Stimulated activated naive CD8-positive, alpha-beta T cell treated with anti-CD3 and anti-CD28 coated beads, Interleukin-15, amount 100 ng/mL, for 72 hours (primary cell): ENCODE data around the gene MARCOL.

Experiments
- ATAC-seq: fragments of 150-1000 bp; cut with Tn5 transposase; 2 replicates; pipeline ENCODE4 v1.10.0; 2021; ENCODE audit warnings: mild to moderate bottlenecking, moderate library complexity
- DNase-seq, 2 donors: peaks; one replicate each; pipeline ENCODE4 v3.0.0; 2021 to 2022
- H3K27ac Mint-ChIP-seq, 2 donors: one replicate each; pipeline ENCODE4 v1.8.0; 2022; ENCODE audit warnings: mild to moderate bottlenecking in 2 of 2, mixed read lengths in 2 of 2, moderate library complexity in 2 of 2
- H3K27me3 Mint-ChIP-seq: one replicate; pipeline ENCODE4 v1.8.0; 2022; ENCODE audit warnings: mixed read lengths
- H3K4me1 Mint-ChIP-seq: one replicate; pipeline ENCODE4 v1.8.0; 2022; ENCODE audit warnings: mild to moderate bottlenecking, mixed read lengths
- H3K4me3 Mint-ChIP-seq, 2 donors: one replicate each; pipeline ENCODE4 v1.8.0; 2022; ENCODE audit warnings: mild to moderate bottlenecking in 2 of 2, mixed read lengths in 2 of 2, moderate library complexity in 1 of 2
- H3K9me3 Mint-ChIP-seq, 2 donors: one replicate each; pipeline ENCODE4 v1.8.0; 2022; ENCODE audit warnings: mixed read lengths in 2 of 2

Gene MARCOL, protein sequence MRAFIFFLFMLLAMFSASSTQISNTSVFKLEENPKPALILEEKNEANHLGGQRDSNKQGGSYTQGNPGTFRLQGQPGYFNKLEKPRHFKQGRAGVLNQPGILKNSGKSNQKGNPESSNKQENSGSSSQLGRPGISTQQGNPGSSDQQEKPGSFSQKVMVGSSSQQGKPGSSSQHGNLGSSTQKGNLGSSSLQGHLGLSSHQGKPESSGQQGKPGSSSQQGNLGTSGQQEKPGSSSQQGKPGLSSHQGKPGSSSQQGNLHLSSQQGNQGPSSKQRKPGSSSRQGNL

DNA sequence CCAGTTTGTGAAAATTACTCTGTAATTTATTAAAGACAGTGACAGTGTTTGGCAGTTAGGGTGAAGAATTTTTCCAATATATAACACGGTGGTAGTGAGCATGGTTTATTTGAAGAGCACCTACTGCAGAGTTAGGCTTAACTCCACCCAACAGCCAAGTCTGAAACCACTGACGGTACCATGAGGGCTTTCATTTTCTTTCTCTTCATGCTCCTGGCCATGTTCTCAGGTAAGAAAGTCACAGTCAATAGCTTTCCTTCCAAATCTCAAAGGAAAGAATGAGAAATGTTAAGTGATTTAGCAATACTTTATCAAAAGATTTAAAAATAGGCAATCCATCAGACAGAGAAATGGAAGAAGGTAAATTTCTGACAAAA, at the start of gene MARCOL:
MARCOL (plus strand) TSS at position 108 of the 377 bp plus-strand sequence; CDS start at position 181, 73 bp downstream.
- Mint-ChIP-seq H3K9me3 (no peaks in the 10 kb centered on the region), H3K4me3 (no peak within 1 kb of the TSS), H3K27ac (no peak within 1 kb of the TSS), H3K27me3 (peaks cover 14% of the 10 kb centered on the region), H3K4me1 (no peaks in the 10 kb centered on the region)
- no peak for ATAC-seq
- no peak for DNase-seq

DNA sequence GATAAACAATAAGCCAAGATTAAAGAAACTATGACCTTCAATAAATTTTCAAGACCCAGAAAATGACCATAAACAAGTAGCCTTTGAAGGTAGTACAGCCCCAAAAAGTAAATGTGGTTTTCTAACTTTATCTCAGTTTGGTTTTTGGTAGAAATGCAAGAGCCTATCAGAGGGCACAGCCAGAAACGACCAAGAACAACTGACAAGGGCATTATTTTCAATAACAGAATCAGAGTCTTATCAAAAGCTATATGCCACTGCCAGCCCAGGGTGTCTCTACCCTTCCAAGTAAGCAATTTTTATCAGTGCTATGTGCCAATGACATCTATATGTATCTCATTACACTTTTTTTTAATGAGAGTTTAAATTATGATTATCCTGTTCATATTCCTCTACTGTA, 47.3 kb upstream of the MARCOL start:
- H3K4me3 Mint-ChIP-seq = no peak overlapping the region
- no peak for ATAC-seq
- peaks cover 5% of the 10 kb centered on the region for H3K4me1 Mint-ChIP-seq
- no peak for DNase-seq
- H3K27ac Mint-ChIP-seq = no peak overlapping the region
- peaks cover 24% of the 10 kb centered on the region for H3K27me3 Mint-ChIP-seq
- H3K9me3 Mint-ChIP-seq = no peaks in the 10 kb centered on the region

DNA sequence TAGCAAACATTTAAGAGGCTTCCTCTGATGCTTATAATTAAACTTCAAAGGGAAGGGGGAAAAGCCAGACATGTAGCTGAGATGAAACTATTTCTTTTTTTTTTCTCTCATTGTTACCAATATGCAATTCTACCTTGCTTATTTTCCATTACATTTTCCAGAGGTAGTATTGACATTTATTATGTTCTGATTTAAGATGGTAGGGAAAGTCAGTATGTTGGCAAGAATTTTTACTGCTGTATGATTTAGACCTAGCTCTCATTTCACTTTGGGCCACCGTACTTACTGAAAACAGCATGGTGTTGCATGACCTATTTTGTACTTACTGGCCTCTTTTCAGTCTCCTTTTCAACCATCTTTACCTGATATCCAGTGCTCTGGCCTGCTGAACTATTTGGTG, 45.1 kb upstream of the MARCOL start:
- Mint-ChIP-seq H3K9me3 (no peaks in the 10 kb centered on the region), H3K4me3 (no peak overlapping the region), H3K27me3 (peaks cover 15% of the 10 kb centered on the region), H3K4me1 (no peaks in the 10 kb centered on the region), H3K27ac (no peak overlapping the region)
- ATAC-seq = no peak
- DNase-seq = no peak

DNA sequence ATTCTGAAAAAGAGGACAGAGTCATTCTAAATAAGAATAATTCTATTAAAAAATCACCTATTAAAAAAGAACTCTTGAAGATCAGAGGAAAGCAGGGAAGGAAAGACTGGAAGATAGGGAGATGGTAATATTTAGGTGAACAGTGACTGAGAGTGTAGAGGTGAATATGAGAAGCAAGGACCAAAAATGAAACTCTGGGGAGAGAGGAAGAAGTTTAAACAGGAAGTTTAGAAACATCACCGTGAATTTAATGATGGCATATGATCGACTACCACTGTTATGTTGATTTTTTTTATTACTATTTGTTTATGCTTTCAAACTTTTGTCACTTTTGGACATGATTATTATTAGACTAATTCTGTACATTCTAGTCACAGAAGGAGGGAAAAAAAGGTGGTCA, 37.2 kb upstream of the MARCOL start:
- Mint-ChIP-seq H3K27me3 (peaks cover 19% of the 10 kb centered on the region), H3K27ac (no peak overlapping the region), H3K4me1 (no peaks in the 10 kb centered on the region), H3K4me3 (no peak overlapping the region), H3K9me3 (no peaks in the 10 kb centered on the region)
- ATAC-seq (no peak), DNase-seq (no peak)

DNA sequence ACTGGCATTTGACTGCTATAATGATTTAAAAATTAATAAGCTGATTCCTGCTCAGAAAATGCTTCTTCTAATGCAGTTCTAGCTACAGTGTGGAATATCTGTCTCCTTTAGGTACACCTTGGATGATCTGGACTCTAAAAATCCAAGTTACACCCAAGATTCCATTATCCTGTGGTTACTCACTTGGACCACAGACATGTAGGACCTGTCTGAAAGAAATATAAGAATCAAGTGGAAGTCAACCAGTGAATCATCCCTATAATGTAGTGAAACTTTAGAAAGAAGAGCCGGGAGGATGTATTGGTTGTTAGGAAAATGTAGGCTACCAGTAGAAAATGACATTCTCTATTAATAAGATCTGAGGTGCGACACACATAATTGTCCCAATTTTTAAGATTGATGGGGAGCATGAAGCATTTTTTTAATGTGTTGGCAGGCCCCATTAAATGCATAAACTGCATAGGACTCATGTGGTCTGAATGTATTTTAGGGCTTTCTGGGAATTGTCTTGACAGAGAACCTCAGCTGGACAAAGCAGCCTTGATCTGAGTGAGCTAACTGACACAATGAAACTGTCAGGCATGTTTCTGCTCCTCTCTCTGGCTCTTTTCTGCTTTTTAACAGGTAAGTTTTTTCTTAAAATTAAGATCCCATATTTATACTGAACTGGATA, 35.7 kb upstream of the MARCOL start, which contains the start of gene SPINK6:
SPINK6 (plus strand) TSS at position 512 of the 673 bp plus-strand sequence; CDS start at position 567, 55 bp downstream.
- ATAC-seq (no peak), DNase-seq (no peak)
- Mint-ChIP-seq H3K4me3 (no peak within 1 kb of the TSS), H3K4me1 (no peaks in the 10 kb centered on the region), H3K27me3 (peaks cover 26% of the 10 kb centered on the region), H3K9me3 (no peaks in the 10 kb centered on the region), H3K27ac (no peak within 1 kb of the TSS)

DNA sequence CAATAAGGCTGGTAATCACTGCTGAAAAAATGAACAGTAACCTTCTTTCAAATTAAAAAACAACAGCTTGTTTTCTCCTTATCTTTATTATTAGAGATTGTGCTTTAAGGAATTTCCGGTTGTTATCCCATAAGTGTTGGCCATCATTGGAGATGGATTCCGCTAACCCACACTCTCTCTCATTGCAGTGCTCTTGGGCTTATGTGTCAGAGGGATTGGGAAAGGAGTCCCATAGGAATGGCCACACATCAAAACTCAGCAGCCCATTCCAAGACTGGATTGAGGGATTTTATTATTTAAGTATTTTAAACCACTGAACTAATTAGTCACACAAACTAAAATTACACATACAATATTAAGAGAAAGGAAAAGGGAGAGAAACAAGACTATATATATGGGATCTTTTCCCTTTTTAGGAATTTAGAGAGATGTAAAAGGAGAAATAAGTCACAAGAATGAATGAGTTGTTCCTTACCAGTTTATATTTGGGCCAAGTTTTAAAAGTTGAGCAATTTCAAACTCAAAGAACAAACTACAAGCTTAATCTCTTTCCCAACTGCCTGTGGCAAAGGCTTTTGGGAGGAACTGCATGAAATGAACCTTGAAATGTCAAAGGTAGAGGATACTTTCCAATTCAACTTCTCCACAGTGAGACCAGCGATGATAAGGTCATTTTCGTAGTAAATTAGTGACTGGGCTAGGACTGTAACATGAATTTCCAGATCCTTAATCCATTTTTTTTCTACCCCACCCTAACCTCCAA, 33.1 kb upstream of the MARCOL start:
- ATAC-seq (no peak), DNase-seq (no peak)
- H3K9me3 Mint-ChIP-seq = no peaks in the 10 kb centered on the region
- no peak overlapping the region for H3K27ac Mint-ChIP-seq
- peaks cover 12% of the 10 kb centered on the region for H3K27me3 Mint-ChIP-seq
- H3K4me3 Mint-ChIP-seq = no peak overlapping the region
- H3K4me1 Mint-ChIP-seq = no peaks in the 10 kb centered on the region

DNA sequence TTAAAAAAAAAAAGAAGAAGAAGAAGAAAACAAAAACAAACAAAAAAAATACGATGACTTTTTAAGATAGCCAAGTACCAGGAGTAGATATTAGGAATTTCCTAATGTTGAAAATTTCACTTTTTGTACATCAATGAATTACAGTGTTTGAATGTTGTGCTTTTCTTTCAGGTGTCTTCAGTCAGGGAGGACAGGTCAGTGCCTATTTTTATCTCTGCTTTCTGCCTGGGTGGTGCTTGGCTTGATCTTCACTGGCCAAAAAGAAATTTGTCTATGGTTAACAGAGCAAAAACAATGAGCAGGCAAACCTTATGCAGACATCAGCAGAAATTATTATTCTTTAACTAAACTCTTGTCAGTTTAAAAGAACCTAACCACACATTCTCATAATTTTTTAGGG, 32.5 kb upstream of the MARCOL start:
- Mint-ChIP-seq H3K9me3 (no peaks in the 10 kb centered on the region), H3K27me3 (peaks cover 12% of the 10 kb centered on the region), H3K27ac (no peak overlapping the region), H3K4me1 (no peaks in the 10 kb centered on the region), H3K4me3 (no peak overlapping the region)
- ATAC-seq = no peak
- DNase-seq = no peak

DNA sequence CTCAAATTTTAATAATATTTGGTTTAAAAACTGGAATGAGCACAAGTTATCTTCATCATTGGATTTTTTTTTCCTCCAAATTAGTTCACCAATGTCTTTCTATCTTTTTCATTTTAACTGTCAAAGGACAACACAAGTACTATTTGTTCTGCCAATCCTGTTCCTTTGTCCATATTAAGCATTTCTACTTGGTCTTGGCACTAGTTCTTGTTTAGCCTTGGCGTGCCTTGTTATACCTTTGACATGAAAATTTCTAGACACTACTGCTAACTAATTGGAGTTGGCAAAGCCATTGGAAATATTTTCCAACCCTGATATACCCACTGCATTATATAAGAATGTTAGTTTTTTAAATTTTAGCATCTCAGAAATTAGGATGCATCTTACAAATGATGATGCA, 31.7 kb upstream of the MARCOL start:
- no peak overlapping the region for H3K4me3 Mint-ChIP-seq
- H3K27ac Mint-ChIP-seq = no peak overlapping the region
- peaks cover 12% of the 10 kb centered on the region for H3K27me3 Mint-ChIP-seq
- DNase-seq = no peak
- no peaks in the 10 kb centered on the region for H3K4me1 Mint-ChIP-seq
- no peaks in the 10 kb centered on the region for H3K9me3 Mint-ChIP-seq
- ATAC-seq = no peak

DNA sequence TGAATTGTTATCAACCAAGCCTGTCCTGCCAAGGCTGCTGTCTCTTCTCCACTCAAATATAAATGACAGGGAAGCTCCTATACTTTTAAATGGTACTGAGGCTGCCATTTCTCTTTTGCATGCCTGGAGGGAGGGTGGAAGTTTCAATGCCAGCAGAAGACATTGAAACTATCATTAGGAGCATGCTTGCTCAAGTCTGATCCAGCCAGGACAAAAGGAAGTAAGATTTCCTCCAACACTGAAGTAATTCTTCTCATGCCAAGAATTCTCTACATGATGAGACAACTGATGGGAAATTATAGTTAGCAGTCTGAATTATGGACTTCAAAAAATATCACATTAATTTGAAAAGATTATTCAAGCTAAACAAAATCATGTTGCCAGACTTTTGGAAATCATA, 30.1 kb upstream of the MARCOL start:
- H3K9me3 Mint-ChIP-seq = no peaks in the 10 kb centered on the region
- DNase-seq = no peak
- no peak overlapping the region for H3K27ac Mint-ChIP-seq
- peaks cover 12% of the 10 kb centered on the region for H3K27me3 Mint-ChIP-seq
- no peaks in the 10 kb centered on the region for H3K4me1 Mint-ChIP-seq
- ATAC-seq = no peak
- H3K4me3 Mint-ChIP-seq = no peak overlapping the region

DNA sequence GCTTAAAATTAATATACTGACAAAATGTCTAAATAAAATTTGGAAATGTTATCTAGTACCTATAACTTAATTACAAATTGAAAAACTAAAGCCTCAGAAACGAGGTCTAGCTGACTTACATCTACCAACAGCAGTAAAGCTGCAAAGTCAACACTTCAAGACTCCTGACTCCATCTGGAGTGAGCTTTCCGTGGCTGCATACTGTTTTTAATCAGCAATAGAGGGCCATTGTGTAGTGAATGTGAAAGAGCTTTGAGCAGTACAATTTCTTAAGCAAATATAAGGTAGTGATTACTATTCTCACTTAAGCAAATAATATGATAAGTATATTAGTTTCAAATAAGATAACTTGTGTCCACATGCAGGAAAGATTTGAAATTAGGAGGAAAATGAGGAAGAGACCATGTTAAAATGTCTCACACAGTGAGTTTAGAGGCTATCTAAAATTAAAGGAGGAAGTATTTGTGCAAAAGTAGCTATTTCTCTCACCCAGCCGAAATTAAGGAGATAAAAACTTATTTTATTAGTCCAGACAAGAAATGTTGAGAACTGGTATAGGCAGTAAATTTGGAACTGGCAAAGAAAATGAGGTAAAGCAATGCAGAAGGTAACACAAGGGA, 29.1 kb upstream of the MARCOL start:
- no peaks in the 10 kb centered on the region for H3K4me1 Mint-ChIP-seq
- peaks cover 12% of the 10 kb centered on the region for H3K27me3 Mint-ChIP-seq
- ATAC-seq (no peak), DNase-seq (no peak)
- H3K9me3 Mint-ChIP-seq = no peaks in the 10 kb centered on the region
- no peak overlapping the region for H3K27ac Mint-ChIP-seq
- no peak overlapping the region for H3K4me3 Mint-ChIP-seq

DNA sequence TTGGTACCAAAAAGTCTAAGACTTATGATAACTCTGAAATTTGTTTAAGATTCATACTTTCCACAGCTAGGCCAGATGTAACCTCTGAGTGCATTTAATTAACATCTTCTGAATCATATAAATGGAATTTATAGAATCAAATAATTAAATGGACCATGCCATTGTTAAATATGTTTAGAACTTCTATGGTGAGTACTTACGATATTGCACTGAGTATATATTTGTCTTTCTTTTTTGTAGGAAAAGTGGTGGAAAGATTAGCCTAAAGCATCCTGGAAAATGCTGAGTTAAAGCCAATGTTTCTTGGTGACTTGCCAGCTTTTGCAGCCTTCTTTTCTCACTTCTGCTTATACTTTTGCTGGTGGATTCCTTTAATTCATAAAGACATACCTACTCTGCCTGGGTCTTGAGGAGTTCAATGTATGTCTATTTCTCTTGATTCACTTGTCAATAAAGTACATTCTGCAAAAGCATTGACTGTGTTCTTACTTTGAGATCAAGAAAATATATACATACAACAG, 23.6 kb upstream of the MARCOL start:
- peaks cover 0 to 5% of the 10 kb centered on the region in 2 donors for H3K9me3 Mint-ChIP-seq
- H3K27ac Mint-ChIP-seq = no peak overlapping the region
- no peak for ATAC-seq
- no peak overlapping the region for H3K4me3 Mint-ChIP-seq
- H3K4me1 Mint-ChIP-seq = no peaks in the 10 kb centered on the region
- DNase-seq = no peak
- peaks cover 9% of the 10 kb centered on the region for H3K27me3 Mint-ChIP-seq

DNA sequence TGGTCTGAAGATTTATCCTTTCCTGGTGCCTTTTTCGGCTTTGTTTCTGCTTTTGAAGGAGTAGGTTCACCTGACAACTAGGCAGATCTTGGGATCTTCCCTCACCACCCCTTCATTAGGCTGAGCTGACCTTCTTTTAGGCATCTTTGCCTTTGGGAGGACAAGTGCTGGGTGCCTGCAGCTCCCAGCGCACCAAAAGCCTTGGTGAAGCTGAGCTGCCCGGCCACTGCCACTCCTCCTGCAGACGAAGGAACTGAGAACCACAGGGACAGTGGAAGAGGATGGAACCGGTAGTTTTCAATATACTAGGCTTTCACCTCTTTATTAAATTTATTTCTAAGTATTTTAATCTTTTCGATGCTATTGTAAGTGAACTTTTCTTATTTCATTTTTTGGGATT, 16.8 kb upstream of the MARCOL start:
- Mint-ChIP-seq H3K4me1 (no peaks in the 10 kb centered on the region), H3K9me3 (peaks cover 0 to 5% of the 10 kb centered on the region in 2 donors), H3K27me3 (peaks cover 31% of the 10 kb centered on the region), H3K4me3 (no peak overlapping the region), H3K27ac (no peak overlapping the region)
- no peak for DNase-seq
- no peak for ATAC-seq

DNA sequence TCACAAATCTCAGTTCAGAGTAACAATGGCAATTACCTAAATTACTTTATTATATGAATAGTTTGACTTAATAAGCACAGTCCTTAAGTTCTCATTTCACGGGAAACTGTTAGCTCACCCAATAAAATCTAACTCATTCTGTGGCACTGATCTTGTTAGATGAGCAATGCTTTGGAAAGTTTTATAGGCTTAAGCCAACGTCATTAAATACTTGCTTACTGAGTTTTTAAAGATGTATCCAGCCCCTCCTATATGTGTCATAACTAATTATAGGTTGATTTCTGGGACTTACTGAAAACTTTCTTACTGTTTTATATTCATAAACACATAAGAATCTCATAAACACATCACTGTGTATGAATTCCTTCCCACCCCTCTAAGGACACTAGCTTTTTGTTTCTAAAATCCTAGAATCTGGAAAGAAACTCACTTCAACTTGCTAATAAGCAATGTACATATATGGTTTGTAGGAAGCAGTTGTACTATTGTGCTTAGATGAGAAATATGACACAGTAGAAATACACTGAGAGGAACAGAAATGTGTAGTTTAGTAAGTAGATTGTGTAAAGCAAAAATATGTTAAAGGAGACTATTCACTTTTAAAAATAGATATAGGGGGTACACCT, 14.1 kb upstream of the MARCOL start:
- no peaks in the 10 kb centered on the region for H3K9me3 Mint-ChIP-seq
- ATAC-seq (no peak), DNase-seq (no peak)
- H3K27me3 Mint-ChIP-seq = peaks cover 28% of the 10 kb centered on the region
- no peak overlapping the region for H3K4me3 Mint-ChIP-seq
- H3K27ac Mint-ChIP-seq = no peak overlapping the region
- H3K4me1 Mint-ChIP-seq = no peaks in the 10 kb centered on the region

DNA sequence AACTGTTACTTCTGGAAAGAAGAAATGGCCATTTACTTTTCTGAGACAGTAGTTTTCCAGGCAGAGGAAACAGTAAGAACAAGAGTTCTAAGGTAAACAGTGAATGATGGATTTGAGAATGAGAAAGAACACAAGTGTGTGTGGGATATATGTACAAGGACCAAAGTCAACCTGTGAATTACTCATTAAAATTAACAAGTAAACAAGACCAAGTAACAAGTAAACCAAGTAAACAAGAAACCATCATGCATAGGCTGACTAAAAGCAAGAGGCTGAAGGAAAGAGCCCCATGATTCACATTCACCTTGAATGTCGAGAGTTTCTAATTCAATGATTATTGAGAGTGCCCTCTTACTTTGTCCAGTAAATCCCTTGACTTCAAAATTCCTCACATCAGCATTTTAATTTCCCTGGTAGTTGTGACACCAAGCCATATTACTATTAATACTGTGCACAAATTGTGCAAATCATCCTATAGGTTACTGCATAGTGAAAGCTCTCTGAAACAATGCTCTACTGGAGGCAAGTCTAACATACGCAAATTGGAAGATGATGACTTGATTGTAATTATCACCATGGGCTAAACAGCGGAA, 9.8 kb upstream of the MARCOL start:
- Mint-ChIP-seq H3K4me3 (no peak overlapping the region), H3K4me1 (no peaks in the 10 kb centered on the region), H3K27me3 (peaks cover 20% of the 10 kb centered on the region), H3K9me3 (no peaks in the 10 kb centered on the region), H3K27ac (no peak overlapping the region)
- ATAC-seq (no peak), DNase-seq (no peak)

DNA sequence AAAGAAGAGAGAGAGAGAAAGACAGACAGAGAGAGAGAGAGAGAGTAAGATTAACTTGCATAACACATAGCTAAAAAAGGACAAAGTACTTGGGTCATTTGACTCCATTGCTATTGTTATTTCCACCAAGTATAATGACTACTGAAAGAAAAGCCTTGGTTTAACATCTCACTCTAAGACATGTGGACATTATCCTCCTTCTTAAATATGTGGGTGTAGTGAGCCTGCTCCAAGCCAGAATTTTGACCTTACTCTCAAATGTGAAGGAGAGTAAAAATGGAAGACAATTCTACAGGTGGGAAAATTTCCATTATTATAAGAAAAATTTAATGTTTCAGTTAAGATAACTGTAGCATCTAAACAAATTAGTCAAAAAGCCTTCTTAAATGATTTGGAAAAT, 8.5 kb upstream of the MARCOL start:
- Mint-ChIP-seq H3K9me3 (no peaks in the 10 kb centered on the region), H3K27ac (peak overlapping the region in 1 of 2 donors; percentile 7), H3K4me3 (no peak overlapping the region), H3K27me3 (peaks cover 20% of the 10 kb centered on the region), H3K4me1 (no peaks in the 10 kb centered on the region)
- DNase-seq (no peak), ATAC-seq (no peak)
